GM18951 (cell line): ENCODE data around the gene EEFSEC.

Experiments used
- POLR2A ChIP-seq: IDR thresholded peaks from 4 replicates; pipeline ENCODE4 v1.6.1; 2011; ENCODE audit warnings: mild to moderate bottlenecking; ENCODE audit not compliant: insufficient read length, insufficient read depth; ENCODE audit errors: extremely low read depth
- in situ Hi-C: fragments of 300-500 bp; cut with MboI; formaldehyde crosslinking; loops from one replicate; pipeline ENCODE4 v1.12.0; 2022; ENCODE audit warnings: low sequenced_read_pairs, mixed read lengths, inconsistent platforms; ENCODE audit not compliant: unreplicated experiment

The EEFSEC gene

GRCh38 chr3:128182656-128183055 is 29.4 kb downstream of the EEFSEC start:
- TF ChIP-seq POLR2A: no peak
- in situ Hi-C loops: no loop called here

GRCh38 chr3:128185630-128186447 is 32.6 kb downstream of the EEFSEC start:
- TF ChIP-seq POLR2A: no peak
- in situ Hi-C loops: no loop called here

- in situ Hi-C loops: no loop called here
- no peak for TF ChIP-seq POLR2A
Observed at GRCh38 chr3:128187495-128187894, 34.2 kb downstream of the EEFSEC start.

- in situ Hi-C loops: no loop called here
- no peak for TF ChIP-seq POLR2A
Observed at GRCh38 chr3:128188326-128188725, 35.0 kb downstream of the EEFSEC start.

- in situ Hi-C loops: no loop called here
- no peak for TF ChIP-seq POLR2A
Observed at GRCh38 chr3:128188956-128189355, 35.7 kb downstream of the EEFSEC start.

- no peak for TF ChIP-seq POLR2A
- in situ Hi-C loops: no loop called here
Observed at GRCh38 chr3:128190501-128190900, 37.2 kb downstream of the EEFSEC start.

- in situ Hi-C loops: no loop called here
- no peak for TF ChIP-seq POLR2A
Observed at GRCh38 chr3:128192131-128192530, 38.9 kb downstream of the EEFSEC start.

- no peak for TF ChIP-seq POLR2A
- in situ Hi-C loops: no loop called here
Observed at GRCh38 chr3:128193168-128193567, 39.9 kb downstream of the EEFSEC start.

GRCh38 chr3:128194843-128195242 is 41.6 kb downstream of the EEFSEC start:
- TF ChIP-seq POLR2A: no peak
- in situ Hi-C loops: no loop called here

GRCh38 chr3:128195369-128195768 is 42.1 kb downstream of the EEFSEC start:
- in situ Hi-C loops: no loop called here
- TF ChIP-seq POLR2A: no peak

GRCh38 chr3:128195802-128196201 is 42.5 kb downstream of the EEFSEC start:
- in situ Hi-C loops: no loop called here
- no peak for TF ChIP-seq POLR2A

GRCh38 chr3:128196647-128197046 is 43.4 kb downstream of the EEFSEC start:
- in situ Hi-C loops: no loop called here
- no peak for TF ChIP-seq POLR2A

GRCh38 chr3:128197855-128198254 is 44.6 kb downstream of the EEFSEC start:
- in situ Hi-C loops: no loop called here
- TF ChIP-seq POLR2A: no peak

- TF ChIP-seq POLR2A: no peak
- in situ Hi-C loops: no loop called here
Observed at GRCh38 chr3:128198313-128198712, 45.0 kb downstream of the EEFSEC start.

- TF ChIP-seq POLR2A: no peak
- in situ Hi-C loops: no loop called here
Observed at GRCh38 chr3:128199110-128199509, 45.8 kb downstream of the EEFSEC start.

- TF ChIP-seq POLR2A: no peak
- in situ Hi-C loops: no loop called here
Observed at GRCh38 chr3:128201158-128201755, 48.0 kb downstream of the EEFSEC start.
